NB4 (cell line): ENCODE measurements around the gene CTSK.

Source experiments
- MYC ChIP-seq: IDR thresholded peaks from 2 replicates; pipeline ENCODE4 v1.6.1; 2011; ENCODE audit warnings: low read depth, low read length
- TF ChIP-seq, protein P1 (sequence below): IDR thresholded peaks from one replicate; pipeline ENCODE4 v1.5.1; 2012; ENCODE audit warnings: low read depth, low read length

DNA sequence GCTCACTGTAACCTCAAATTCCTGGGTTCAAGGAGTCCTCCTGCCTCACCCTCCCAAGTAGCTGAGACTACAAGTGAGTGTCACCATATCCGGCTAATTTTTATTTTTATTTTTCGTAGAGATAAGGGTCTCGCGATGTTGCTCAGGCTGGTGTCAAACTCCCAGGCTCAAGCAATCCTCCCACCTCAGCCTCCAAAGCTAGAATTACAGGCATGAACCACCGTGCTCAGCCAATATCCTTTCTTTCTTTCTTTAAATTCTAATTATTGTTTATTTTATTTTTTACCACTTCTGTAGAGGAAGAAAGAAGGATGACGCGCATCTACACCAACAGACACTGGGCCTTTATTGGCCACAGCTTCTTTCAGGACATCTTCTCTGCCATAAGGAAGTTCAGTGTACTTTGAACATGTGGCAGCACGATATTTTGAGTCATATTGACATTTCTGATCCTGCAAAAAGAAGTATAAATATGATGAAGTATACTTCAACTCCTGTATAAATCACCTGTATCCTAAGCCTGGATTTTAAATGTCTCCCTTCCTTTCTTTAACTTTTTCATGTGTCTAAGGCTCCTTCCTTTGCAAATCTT lies 58.2 kb downstream of the CTSK start:
- TF ChIP-seq, protein P1, sequence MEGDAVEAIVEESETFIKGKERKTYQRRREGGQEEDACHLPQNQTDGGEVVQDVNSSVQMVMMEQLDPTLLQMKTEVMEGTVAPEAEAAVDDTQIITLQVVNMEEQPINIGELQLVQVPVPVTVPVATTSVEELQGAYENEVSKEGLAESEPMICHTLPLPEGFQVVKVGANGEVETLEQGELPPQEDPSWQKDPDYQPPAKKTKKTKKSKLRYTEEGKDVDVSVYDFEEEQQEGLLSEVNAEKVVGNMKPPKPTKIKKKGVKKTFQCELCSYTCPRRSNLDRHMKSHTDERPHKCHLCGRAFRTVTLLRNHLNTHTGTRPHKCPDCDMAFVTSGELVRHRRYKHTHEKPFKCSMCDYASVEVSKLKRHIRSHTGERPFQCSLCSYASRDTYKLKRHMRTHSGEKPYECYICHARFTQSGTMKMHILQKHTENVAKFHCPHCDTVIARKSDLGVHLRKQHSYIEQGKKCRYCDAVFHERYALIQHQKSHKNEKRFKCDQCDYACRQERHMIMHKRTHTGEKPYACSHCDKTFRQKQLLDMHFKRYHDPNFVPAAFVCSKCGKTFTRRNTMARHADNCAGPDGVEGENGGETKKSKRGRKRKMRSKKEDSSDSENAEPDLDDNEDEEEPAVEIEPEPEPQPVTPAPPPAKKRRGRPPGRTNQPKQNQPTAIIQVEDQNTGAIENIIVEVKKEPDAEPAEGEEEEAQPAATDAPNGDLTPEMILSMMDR, result no peak
- TF ChIP-seq MYC, result no peak
